Measurements from ENCODE around the gene FZD8. TPM values are rescaled to one million over a fixed set of nuclear protein-coding genes. Genes with fewer than 3 reads are reported as not detected.

FZD8 gene
- total and polyA plus RNA-seq, 5 donors from 2014 or later = 0.12 TPM; not detected in 4

DNA sequence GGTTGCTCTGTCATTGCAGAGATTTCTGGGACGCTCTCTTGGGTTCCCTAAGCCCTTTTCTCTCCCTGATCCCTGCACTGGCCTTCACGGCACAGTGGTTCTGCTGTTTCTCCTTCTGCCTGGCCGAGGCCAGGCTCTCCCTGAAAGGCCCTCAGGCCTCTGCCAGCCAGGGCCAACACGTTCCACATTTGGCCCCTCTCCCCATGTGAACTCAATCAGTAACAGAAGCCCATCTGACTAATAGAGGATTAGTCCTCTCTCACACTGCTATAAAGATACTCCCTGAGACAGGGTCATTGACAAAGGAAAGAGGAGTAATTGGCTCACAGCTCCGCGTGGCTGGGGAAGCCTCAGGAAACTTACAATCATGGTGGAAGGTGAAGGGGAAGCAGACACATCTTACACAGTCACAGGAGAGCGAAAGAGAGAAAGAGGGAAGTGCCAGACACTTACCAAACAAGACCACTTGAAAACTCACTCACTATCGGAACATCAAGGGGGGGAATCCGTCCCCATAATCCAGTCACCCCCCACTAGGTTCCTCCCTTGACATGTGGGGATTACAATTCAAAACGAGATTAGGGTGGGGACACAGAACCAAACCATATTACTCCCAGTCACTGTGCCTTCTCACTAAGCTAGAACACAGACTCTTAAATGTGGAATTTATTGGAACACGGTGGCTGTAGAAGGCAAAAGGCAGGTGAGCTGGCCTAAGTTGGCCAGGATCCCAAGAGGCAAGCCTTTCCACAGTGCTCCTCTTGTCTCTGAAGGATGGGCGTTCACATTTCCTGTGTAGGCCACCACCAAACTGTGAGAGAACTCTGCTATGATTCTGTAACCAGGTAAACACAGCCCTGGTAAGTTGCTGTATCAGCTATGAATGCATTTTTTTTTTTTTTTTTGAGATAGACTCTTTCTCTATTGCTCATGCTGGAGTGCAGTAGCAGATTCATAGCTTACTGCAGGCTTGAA is 8.8 kb downstream of the FZD8 start:
- Mint-ChIP-seq H3K27me3 (peaks cover 39% of the 10 kb centered on the region), H3K36me3 (no peaks in the 10 kb centered on the region), H3K4me3 (no peak overlapping the region), H3K4me1 (peaks cover 0 to 11% (median 0%) of the 10 kb centered on the region in 4 donors), H3K27ac (no peak overlapping the region), H3K9me3 (peaks cover 0 to 2% (median 0%) of the 10 kb centered on the region in 7 donors)
- DNase-seq = no peak
- H3K36me3 ChIP-seq (ENCODE audit: control insufficient read depth, insufficient read depth, low read length) = no peaks in the 10 kb centered on the region
- no peaks in the 10 kb centered on the region for H3K9me3 ChIP-seq (ENCODE audit: control insufficient read depth in 2 of 2, low read length in 2 of 2)
- no peak overlapping the region for H3K4me3 ChIP-seq (ENCODE audit: low read depth, low read length)
- no peaks in the 10 kb centered on the region for H3K4me1 ChIP-seq (ENCODE audit: control insufficient read depth, insufficient read depth, low read length, poor library complexity, severe bottlenecking)
- no peak overlapping the region for H3K27ac ChIP-seq (ENCODE audit: insufficient read depth, low read length, poor library complexity, severe bottlenecking)
- no peak for ATAC-seq (ENCODE audit: low read depth in 2 of 2)
- H3K27me3 ChIP-seq (ENCODE audit: control insufficient read depth, insufficient read depth, low read length) = peaks cover 18% of the 10 kb centered on the region

DNA sequence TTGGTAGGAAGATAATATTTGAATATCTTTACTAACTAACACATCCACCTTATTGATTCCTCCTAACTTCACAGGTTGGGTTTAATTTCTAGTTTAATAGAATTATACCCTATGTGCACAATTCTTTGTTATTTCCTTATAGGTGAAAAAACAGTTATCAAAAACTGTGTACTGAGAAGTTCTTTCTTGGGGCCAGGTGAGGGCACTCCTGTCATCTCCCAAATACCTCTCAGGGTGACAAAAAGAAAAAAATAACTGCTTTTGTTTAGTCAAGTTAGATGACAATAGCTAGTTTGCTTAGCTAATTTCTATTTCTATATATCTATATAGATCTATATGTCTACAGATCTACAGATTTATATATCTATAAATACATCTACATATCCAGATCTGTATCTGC is 10.1 kb downstream of the FZD8 start:
- H3K9me3 Mint-ChIP-seq = peaks cover 0 to 3% (median 0%) of the 10 kb centered on the region in 7 donors
- H3K27ac Mint-ChIP-seq = no peak overlapping the region
- H3K9me3 ChIP-seq (ENCODE audit: control insufficient read depth in 2 of 2, low read length in 2 of 2) = no peaks in the 10 kb centered on the region
- H3K27me3 Mint-ChIP-seq = peaks cover 26% of the 10 kb centered on the region
- H3K36me3 Mint-ChIP-seq = no peaks in the 10 kb centered on the region
- H3K4me3 Mint-ChIP-seq = no peak overlapping the region
- ATAC-seq (ENCODE audit: low read depth in 2 of 2) = no peak
- no peak overlapping the region for H3K4me3 ChIP-seq (ENCODE audit: low read depth, low read length)
- no peaks in the 10 kb centered on the region for H3K36me3 ChIP-seq (ENCODE audit: control insufficient read depth, insufficient read depth, low read length)
- H3K4me1 ChIP-seq (ENCODE audit: control insufficient read depth, insufficient read depth, low read length, poor library complexity, severe bottlenecking) = no peaks in the 10 kb centered on the region
- no peak overlapping the region for H3K27ac ChIP-seq (ENCODE audit: insufficient read depth, low read length, poor library complexity, severe bottlenecking)
- H3K27me3 ChIP-seq (ENCODE audit: control insufficient read depth, insufficient read depth, low read length) = peaks cover 7% of the 10 kb centered on the region
- H3K4me1 Mint-ChIP-seq = peaks cover 0 to 6% (median 0%) of the 10 kb centered on the region in 4 donors
- DNase-seq = no peak

DNA sequence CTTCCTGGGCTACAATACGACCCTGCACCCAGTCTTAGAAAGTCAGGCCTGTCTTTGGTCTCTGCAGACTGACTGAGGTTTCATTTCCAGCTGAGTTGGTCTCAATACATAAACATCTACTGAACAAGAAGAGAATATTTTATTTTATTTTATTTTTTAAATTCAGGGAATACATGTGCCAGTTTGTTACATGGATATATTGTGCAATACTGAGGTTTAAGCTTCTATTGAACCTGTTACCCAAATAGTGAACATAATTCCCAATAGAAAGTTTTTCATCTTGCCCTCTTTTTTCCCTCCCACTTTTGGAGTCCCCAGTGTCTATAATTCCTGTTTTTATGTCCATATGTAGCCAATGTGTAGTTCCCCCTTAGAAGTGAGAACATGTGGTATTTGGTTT is 10.7 kb downstream of the FZD8 start:
- H3K36me3 ChIP-seq (ENCODE audit: control insufficient read depth, insufficient read depth, low read length) = no peaks in the 10 kb centered on the region
- Mint-ChIP-seq H3K4me3 (no peak overlapping the region), H3K4me1 (peaks cover 0 to 6% (median 0%) of the 10 kb centered on the region in 4 donors), H3K27ac (no peak overlapping the region), H3K9me3 (peaks cover 0 to 3% (median 0%) of the 10 kb centered on the region in 7 donors), H3K36me3 (no peaks in the 10 kb centered on the region), H3K27me3 (peaks cover 20% of the 10 kb centered on the region)
- H3K4me3 ChIP-seq (ENCODE audit: low read depth, low read length) = no peak overlapping the region
- ATAC-seq (ENCODE audit: low read depth in 2 of 2) (no peak), DNase-seq (no peak)
- no peaks in the 10 kb centered on the region for H3K4me1 ChIP-seq (ENCODE audit: control insufficient read depth, insufficient read depth, low read length, poor library complexity, severe bottlenecking)
- H3K9me3 ChIP-seq (ENCODE audit: control insufficient read depth in 2 of 2, low read length in 2 of 2) = no peaks in the 10 kb centered on the region
- H3K27ac ChIP-seq (ENCODE audit: insufficient read depth, low read length, poor library complexity, severe bottlenecking) = no peak overlapping the region
- peaks cover 4% of the 10 kb centered on the region for H3K27me3 ChIP-seq (ENCODE audit: control insufficient read depth, insufficient read depth, low read length)

DNA sequence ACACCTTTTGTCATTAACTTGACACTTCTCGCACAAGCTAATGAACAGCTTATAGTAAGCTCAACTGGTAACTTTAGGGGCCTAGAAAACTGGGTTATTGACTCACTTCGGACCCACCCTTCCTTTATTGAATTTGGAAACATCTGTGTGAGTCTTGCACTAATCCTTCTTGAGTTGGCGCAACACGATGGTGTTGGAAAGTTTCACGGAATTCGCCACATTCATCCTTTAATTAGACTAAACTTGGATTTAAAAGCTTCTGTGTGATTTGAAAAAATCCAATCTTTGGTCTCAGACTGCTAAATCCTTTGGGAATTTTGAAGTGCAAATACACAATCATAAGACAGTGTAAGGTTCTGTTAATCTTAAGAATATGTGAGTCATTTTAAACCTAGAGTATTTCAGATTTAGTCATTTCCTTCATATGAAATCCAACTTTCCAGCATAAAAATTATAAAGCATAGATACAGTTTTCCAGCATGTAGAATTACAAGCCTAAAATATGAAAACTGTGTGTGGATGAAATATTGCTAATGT is 15.1 kb downstream of the FZD8 start:
- Mint-ChIP-seq H3K27ac (no peak overlapping the region), H3K9me3 (peaks cover 0 to 5% (median 0%) of the 10 kb centered on the region in 7 donors), H3K4me1 (no peaks in the 10 kb centered on the region), H3K4me3 (no peak overlapping the region), H3K36me3 (no peaks in the 10 kb centered on the region), H3K27me3 (peaks cover 12% of the 10 kb centered on the region)
- Histone ChIP-seq H3K36me3 (ENCODE audit: control insufficient read depth, insufficient read depth, low read length) (no peaks in the 10 kb centered on the region), H3K4me1 (ENCODE audit: control insufficient read depth, insufficient read depth, low read length, poor library complexity, severe bottlenecking) (no peaks in the 10 kb centered on the region), H3K4me3 (ENCODE audit: low read depth, low read length) (no peak overlapping the region), H3K27ac (ENCODE audit: insufficient read depth, low read length, poor library complexity, severe bottlenecking) (no peak overlapping the region), H3K9me3 (ENCODE audit: control insufficient read depth in 2 of 2, low read length in 2 of 2) (no peaks in the 10 kb centered on the region), H3K27me3 (ENCODE audit: control insufficient read depth, insufficient read depth, low read length) (no peaks in the 10 kb centered on the region)
- no peak for ATAC-seq (ENCODE audit: low read depth in 2 of 2)
- no peak for DNase-seq

DNA sequence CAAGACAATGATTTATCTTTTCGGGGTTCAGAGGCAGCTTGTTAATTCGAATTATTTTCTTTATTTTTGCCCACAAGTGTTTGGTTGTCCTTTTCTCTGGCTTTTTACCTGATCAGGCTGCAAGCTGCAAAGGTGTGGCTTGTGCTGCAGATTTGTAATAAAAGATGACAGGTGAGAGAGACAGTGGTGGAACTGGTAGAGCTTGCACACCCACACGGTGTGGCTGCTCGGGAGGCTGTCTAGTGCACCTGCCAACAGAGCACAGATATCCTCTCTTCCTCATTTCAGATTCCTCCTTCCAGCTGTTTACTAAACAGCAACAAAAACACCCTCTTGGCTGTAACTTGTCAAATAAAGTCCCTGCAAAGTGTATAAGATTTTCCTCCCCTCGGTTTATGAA is 27.8 kb downstream of the FZD8 start:
- Histone ChIP-seq H3K4me3 (ENCODE audit: low read depth, low read length) (no peak overlapping the region), H3K27me3 (ENCODE audit: control insufficient read depth, insufficient read depth, low read length) (no peaks in the 10 kb centered on the region), H3K27ac (ENCODE audit: insufficient read depth, low read length, poor library complexity, severe bottlenecking) (no peak overlapping the region), H3K4me1 (ENCODE audit: control insufficient read depth, insufficient read depth, low read length, poor library complexity, severe bottlenecking) (no peaks in the 10 kb centered on the region), H3K36me3 (ENCODE audit: control insufficient read depth, insufficient read depth, low read length) (no peaks in the 10 kb centered on the region), H3K9me3 (ENCODE audit: control insufficient read depth in 2 of 2, low read length in 2 of 2) (no peaks in the 10 kb centered on the region)
- H3K4me1 Mint-ChIP-seq = no peaks in the 10 kb centered on the region
- ATAC-seq (ENCODE audit: low read depth in 2 of 2) (no peak), DNase-seq (no peak)
- peaks cover 0 to 5% (median under 1%) of the 10 kb centered on the region in 7 donors for H3K9me3 Mint-ChIP-seq
- H3K36me3 Mint-ChIP-seq = no peaks in the 10 kb centered on the region
- no peak overlapping the region for H3K27ac Mint-ChIP-seq
- peaks cover 22% of the 10 kb centered on the region for H3K27me3 Mint-ChIP-seq
- no peak overlapping the region for H3K4me3 Mint-ChIP-seq

DNA sequence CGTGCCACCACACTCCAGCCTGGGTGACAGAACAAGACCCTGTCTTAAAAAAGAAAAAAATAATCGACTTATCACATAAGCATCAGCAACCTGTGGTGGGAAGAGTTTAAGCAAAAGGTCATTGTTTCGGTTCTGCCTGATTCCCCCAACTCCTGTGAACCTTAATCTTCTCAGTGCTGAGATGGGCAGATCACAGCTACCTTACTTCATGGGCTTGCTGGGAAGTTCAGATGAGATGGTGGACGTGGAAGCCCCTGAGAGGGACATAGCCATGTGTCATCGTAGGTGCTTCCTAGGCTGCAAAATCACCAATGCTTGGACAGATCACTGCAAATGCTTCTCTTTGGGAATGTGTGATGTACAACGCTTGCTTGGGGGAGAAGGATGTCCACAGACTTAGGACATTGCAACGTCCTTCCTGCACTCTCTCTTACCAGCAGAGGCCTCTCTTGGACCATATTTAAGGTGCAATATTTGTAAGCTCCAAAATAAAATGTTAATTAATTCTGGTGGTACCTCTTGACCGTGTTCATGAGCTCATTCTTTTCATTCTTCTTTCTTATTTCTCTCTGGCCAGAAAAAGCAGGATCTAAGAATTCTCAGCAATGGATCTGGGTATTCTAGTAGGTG is 28.4 kb downstream of the FZD8 start:
- DNase-seq (no peak), ATAC-seq (ENCODE audit: low read depth in 2 of 2) (no peak)
- no peak overlapping the region for H3K27ac ChIP-seq (ENCODE audit: insufficient read depth, low read length, poor library complexity, severe bottlenecking)
- Mint-ChIP-seq H3K4me3 (no peak overlapping the region), H3K27ac (no peak overlapping the region), H3K36me3 (no peaks in the 10 kb centered on the region), H3K27me3 (peaks cover 16% of the 10 kb centered on the region), H3K4me1 (no peaks in the 10 kb centered on the region), H3K9me3 (peaks cover 0 to 3% (median 0%) of the 10 kb centered on the region in 7 donors)
- H3K27me3 ChIP-seq (ENCODE audit: control insufficient read depth, insufficient read depth, low read length) = no peaks in the 10 kb centered on the region
- no peaks in the 10 kb centered on the region for H3K4me1 ChIP-seq (ENCODE audit: control insufficient read depth, insufficient read depth, low read length, poor library complexity, severe bottlenecking)
- no peaks in the 10 kb centered on the region for H3K9me3 ChIP-seq (ENCODE audit: control insufficient read depth in 2 of 2, low read length in 2 of 2)
- H3K4me3 ChIP-seq (ENCODE audit: low read depth, low read length) = no peak overlapping the region
- no peaks in the 10 kb centered on the region for H3K36me3 ChIP-seq (ENCODE audit: control insufficient read depth, insufficient read depth, low read length)

DNA sequence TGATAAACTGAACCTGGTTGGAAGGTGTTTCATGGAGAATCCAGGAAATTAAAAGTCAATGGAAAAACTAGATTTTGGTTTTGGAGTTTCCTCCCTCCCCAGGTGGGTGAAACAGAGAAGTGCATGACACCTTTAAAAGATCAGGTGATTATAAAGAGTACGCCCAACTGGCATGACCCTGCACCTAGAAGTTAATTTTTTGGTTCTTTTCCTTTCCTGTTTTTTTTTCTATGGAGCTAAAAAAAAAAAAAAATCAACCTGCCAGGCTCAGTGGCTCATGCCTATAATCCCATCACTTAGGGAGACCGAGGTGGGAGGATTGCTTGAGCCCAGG is 29.0 kb downstream of the FZD8 start:
- Mint-ChIP-seq H3K9me3 (peaks cover 0 to 3% (median 0%) of the 10 kb centered on the region in 7 donors), H3K36me3 (no peaks in the 10 kb centered on the region), H3K27me3 (peaks cover 16% of the 10 kb centered on the region), H3K4me3 (no peak overlapping the region), H3K27ac (no peak overlapping the region), H3K4me1 (no peaks in the 10 kb centered on the region)
- no peaks in the 10 kb centered on the region for H3K36me3 ChIP-seq (ENCODE audit: control insufficient read depth, insufficient read depth, low read length)
- no peaks in the 10 kb centered on the region for H3K27me3 ChIP-seq (ENCODE audit: control insufficient read depth, insufficient read depth, low read length)
- ATAC-seq (ENCODE audit: low read depth in 2 of 2) (no peak), DNase-seq (no peak)
- no peaks in the 10 kb centered on the region for H3K9me3 ChIP-seq (ENCODE audit: control insufficient read depth in 2 of 2, low read length in 2 of 2)
- H3K4me3 ChIP-seq (ENCODE audit: low read depth, low read length) = no peak overlapping the region
- no peak overlapping the region for H3K27ac ChIP-seq (ENCODE audit: insufficient read depth, low read length, poor library complexity, severe bottlenecking)
- H3K4me1 ChIP-seq (ENCODE audit: control insufficient read depth, insufficient read depth, low read length, poor library complexity, severe bottlenecking) = peaks cover 3% of the 10 kb centered on the region

Data from CD4-positive, CD25-positive, alpha-beta regulatory T cell (primary cell).